ENCODE data around the gene CD164L2.
A peak's percentile ranks its signal among the peaks of the same experiment; 100 is the strongest.

Gene CD164L2

GRCh38 chr1:27361553-27361952 is 21.6 kb downstream of the CD164L2 start:
- no peak for TF ChIP-seq CTCF (IDR thresholded peaks at IDR 0.05)
- no peak overlapping the region for H3K4me3 ChIP-seq (ENCODE audit: low read depth in 1 of 2, low read length in 1 of 2)

GRCh38 chr1:27361044-27361402 is 22.1 kb downstream of the CD164L2 start:
- H3K4me3 ChIP-seq (ENCODE audit: low read depth in 1 of 2, low read length in 1 of 2), result peak overlapping the region; percentile 64 to 68
- no peak overlapping the region for H3K27ac ChIP-seq
- H3K9me3 ChIP-seq, result no peaks in the 10 kb centered on the region
- TF ChIP-seq CTCF (IDR thresholded peaks at IDR 0.05), result no peak
- H3K36me3 ChIP-seq, result no peaks in the 10 kb centered on the region
- H3K27me3 ChIP-seq, result peaks cover 48% of the 10 kb centered on the region
- H3K4me1 ChIP-seq (ENCODE audit: control insufficient read depth in 1 of 2, insufficient read depth in 1 of 2, low read depth in 1 of 2, low read length in 1 of 2), result peaks cover 39 to 52% of the 10 kb centered on the region in 2 experiments

More at GRCh38 chr1:27361553-27361952, 21.6 kb downstream of the CD164L2 start:
- Histone ChIP-seq H3K36me3 (no peaks in the 10 kb centered on the region), H3K27me3 (peaks cover 53% of the 10 kb centered on the region), H3K27ac (no peak overlapping the region), H3K9me3 (no peaks in the 10 kb centered on the region), H3K4me1 (ENCODE audit: control insufficient read depth in 1 of 2, insufficient read depth in 1 of 2, low read depth in 1 of 2, low read length in 1 of 2) (peaks cover 40 to 50% of the 10 kb centered on the region in 2 experiments)

GRCh38 chr1:27360159-27361043 is 22.7 kb downstream of the CD164L2 start:
- Histone ChIP-seq H3K27me3 (peaks cover 42% of the 10 kb centered on the region), H3K27ac (no peak overlapping the region), H3K9me3 (no peaks in the 10 kb centered on the region), H3K4me1 (ENCODE audit: control insufficient read depth in 1 of 2, insufficient read depth in 1 of 2, low read depth in 1 of 2, low read length in 1 of 2) (peaks cover 35 to 49% of the 10 kb centered on the region in 2 experiments), H3K36me3 (peaks cover 2% of the 10 kb centered on the region), H3K4me3 (ENCODE audit: low read depth in 1 of 2, low read length in 1 of 2) (peak overlapping the region; percentile 64 to 68)
- TF ChIP-seq CTCF (IDR thresholded peaks at IDR 0.05), result no peak

- H3K27ac ChIP-seq, result no peak overlapping the region
- TF ChIP-seq CTCF (IDR thresholded peaks at IDR 0.05), result no peak
- peaks cover 29 to 43% of the 10 kb centered on the region in 2 experiments for H3K4me1 ChIP-seq (ENCODE audit: control insufficient read depth in 1 of 2, insufficient read depth in 1 of 2, low read depth in 1 of 2, low read length in 1 of 2)
- no peaks in the 10 kb centered on the region for H3K9me3 ChIP-seq
- H3K36me3 ChIP-seq, result peaks cover 6% of the 10 kb centered on the region
- H3K4me3 ChIP-seq (ENCODE audit: low read depth in 1 of 2, low read length in 1 of 2), result peak overlapping the region; percentile 64 to 68
- H3K27me3 ChIP-seq, result peaks cover 36% of the 10 kb centered on the region
These were observed 23.3 kb downstream of the CD164L2 start for GRCh38 chr1:27359822-27360158.

- Histone ChIP-seq H3K27ac (no peak overlapping the region), H3K4me1 (ENCODE audit: control insufficient read depth in 1 of 2, insufficient read depth in 1 of 2, low read depth in 1 of 2, low read length in 1 of 2) (peaks cover 29 to 40% of the 10 kb centered on the region in 2 experiments), H3K27me3 (peaks cover 36% of the 10 kb centered on the region), H3K9me3 (no peaks in the 10 kb centered on the region), H3K36me3 (peaks cover 8% of the 10 kb centered on the region), H3K4me3 (ENCODE audit: low read depth in 1 of 2, low read length in 1 of 2) (no peak overlapping the region)
- no peak for TF ChIP-seq CTCF (IDR thresholded peaks at IDR 0.05)
These were observed 24.2 kb downstream of the CD164L2 start for GRCh38 chr1:27358928-27359313.
